Fibroblast of lung (primary cell): ENCODE results near the gene DIPK1B.

Source experiments
- EZH2 ChIP-seq: IDR thresholded peaks from 2 replicates; pipeline ENCODE4 v1.5.1; 2012; ENCODE audit warnings: low read length, control low read depth, mild to moderate bottlenecking; ENCODE audit errors: missing control alignments
- TF ChIP-seq, protein P1 (sequence below), 2 donors: IDR thresholded peaks in 1 of 2; conservative IDR thresholded peaks in 1 of 2; 1 replicate in 1 of 2; 2 replicates in 1 of 2; pipeline ENCODE4 v1.5.1; 2011 to 2012; ENCODE audit warnings: low read length in 2 of 2, control low read depth in 1 of 2, inconsistent platforms in 1 of 2, low read depth in 1 of 2, mild to moderate bottlenecking in 1 of 2

DNA sequence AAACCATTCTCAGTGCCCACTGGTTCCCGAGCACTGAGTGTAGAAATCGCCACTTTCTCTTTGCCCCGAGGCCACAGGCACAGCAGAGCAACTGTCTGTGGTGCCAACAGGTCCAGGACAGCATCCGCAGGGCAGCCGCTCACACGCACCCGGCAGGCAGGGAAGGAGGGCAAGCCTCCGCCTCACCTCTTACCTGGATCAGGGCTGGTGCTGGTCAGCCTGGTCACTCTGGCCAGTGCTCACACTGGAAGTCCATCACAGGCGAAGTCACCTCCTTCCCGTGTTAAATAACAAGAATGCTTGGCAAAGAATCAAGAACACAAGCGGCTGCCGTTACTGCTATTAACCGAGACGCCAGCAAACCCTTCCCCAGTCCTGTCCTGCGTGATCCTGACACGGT is 13.7 kb downstream of the DIPK1B start:
- no peak for TF ChIP-seq EZH2
- TF ChIP-seq, protein P1, sequence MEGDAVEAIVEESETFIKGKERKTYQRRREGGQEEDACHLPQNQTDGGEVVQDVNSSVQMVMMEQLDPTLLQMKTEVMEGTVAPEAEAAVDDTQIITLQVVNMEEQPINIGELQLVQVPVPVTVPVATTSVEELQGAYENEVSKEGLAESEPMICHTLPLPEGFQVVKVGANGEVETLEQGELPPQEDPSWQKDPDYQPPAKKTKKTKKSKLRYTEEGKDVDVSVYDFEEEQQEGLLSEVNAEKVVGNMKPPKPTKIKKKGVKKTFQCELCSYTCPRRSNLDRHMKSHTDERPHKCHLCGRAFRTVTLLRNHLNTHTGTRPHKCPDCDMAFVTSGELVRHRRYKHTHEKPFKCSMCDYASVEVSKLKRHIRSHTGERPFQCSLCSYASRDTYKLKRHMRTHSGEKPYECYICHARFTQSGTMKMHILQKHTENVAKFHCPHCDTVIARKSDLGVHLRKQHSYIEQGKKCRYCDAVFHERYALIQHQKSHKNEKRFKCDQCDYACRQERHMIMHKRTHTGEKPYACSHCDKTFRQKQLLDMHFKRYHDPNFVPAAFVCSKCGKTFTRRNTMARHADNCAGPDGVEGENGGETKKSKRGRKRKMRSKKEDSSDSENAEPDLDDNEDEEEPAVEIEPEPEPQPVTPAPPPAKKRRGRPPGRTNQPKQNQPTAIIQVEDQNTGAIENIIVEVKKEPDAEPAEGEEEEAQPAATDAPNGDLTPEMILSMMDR (conservative IDR thresholded peaks at IDR 0.05 in 1 of 2, IDR thresholded peaks at IDR 0.05 in 1 of 2; ENCODE audit: low read depth in 1 of 2, low read length in 2 of 2) = no peak
